Muscle of arm (tissue), 12 donors: Measurements from ENCODE around the gene SSC5D. TPM values are rescaled to one million over a fixed set of nuclear protein-coding genes. Genes with fewer than 3 reads are reported as not detected.
"Not testable (repeated sequence)": the region's sequence is repeated elsewhere in the genome, so short reads cannot be mapped to it uniquely, and the experiment has no call there.

ENCODE experiments used
- DNase-seq: peaks from one replicate; pipeline ENCODE4 v3.0.0-alpha.2; 2013
- polyA plus RNA-seq, 12 donors: library from polyadenylated mRNA; unstranded; fragments of 120-200 nt; gene quantifications; one replicate each; pipeline ENCODE4 v1.2.1, GENCODE V29; 2013; ENCODE audit not compliant: insufficient read length in 12 of 12

Gene SSC5D
- polyA plus RNA-seq, 12 donors = 12.2 to 37.5 (median 19.3) TPM; not detected in 1

DNA sequence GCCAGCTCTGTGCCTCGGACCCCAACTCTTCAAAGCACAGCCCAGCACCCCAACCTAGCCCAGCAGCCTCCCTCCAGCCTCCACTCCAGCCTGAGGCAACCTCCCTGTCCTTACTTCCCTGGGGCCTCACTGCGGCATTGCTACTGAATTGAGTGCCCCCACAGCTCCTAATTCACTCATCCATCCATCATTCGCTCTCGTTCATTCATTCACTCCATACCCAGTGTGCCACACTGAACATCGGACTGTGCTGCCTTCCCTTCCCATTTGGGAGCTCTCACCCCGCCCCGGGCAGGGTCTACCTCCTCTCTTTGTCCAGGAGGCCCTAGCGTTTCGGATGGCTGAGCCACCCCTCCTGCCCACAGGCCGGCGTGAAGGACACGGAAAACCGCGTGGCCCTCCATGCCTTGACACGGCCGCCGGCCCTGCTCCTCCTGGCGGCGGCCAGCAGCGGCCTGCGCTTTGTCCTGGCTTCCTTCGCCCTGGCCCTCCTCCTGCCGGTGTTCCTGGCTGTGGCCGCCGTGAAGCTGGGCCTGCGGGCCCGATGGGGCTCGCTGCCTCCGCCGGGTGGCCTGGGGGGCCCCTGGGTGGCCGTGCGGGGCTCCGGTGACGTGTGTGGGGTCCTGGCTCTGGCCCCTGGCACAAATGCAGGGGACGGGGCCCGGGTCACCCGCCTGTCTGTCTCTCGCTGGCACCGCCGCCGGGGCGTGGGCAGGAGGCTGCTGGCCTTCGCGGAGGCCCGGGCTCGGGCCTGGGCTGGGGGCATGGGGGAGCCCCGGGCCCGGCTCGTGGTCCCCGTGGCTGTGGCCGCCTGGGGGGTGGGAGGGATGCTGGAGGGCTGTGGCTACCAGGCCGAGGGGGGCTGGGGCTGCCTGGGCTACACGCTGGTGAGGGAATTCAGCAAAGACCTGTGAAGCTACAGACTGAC is 1.9 kb upstream of the SSC5D start:
- DNase-seq = no peak

DNA sequence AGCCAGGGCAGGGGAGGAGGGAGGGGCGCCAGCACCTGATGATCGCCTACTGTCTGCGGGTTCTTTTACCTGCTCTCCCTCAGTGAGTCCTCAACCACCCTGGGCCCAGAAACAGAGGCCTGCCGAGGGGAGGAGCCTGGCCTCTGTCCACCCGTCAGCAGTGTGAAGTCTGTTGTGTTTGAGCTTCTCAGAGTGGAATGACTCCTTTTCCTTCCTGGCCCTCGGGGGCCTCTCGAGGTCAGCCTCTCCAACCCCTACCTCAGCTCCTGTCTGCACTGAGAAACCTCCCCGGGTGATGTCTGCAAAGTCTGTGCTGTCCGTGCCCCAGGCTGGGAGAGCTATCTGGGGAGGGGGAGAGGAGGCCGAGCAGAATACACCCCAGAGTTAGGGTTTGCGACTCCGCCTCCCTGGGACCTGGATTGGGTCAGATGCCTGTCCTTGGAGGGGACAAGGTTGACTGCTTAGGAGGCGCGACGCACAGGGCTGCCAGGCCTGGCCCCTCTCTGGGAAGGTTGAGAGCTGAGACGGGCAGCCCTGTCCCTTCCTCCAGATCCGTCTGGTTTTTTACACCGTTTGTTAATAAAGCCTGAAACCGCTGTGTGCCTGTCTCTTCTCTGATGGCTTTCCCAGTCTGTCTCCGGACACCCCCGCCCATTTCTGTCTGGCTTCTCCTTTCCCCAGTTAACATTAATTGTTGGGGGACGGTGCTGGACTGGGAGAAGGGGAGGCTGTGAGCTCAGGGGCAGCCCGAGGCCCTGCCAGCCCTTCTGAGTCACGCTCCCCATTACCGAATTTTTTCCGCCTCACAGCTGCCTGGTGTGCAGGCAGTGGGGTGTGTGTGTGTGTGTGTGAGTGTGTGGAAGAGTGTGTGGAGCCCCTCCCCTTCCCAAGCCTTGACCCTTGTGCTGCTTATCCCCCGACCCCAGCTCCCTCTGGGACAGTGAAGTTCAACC is 989 bp upstream of the SSC5D start:
- DNase-seq = peak; percentile 96

DNA sequence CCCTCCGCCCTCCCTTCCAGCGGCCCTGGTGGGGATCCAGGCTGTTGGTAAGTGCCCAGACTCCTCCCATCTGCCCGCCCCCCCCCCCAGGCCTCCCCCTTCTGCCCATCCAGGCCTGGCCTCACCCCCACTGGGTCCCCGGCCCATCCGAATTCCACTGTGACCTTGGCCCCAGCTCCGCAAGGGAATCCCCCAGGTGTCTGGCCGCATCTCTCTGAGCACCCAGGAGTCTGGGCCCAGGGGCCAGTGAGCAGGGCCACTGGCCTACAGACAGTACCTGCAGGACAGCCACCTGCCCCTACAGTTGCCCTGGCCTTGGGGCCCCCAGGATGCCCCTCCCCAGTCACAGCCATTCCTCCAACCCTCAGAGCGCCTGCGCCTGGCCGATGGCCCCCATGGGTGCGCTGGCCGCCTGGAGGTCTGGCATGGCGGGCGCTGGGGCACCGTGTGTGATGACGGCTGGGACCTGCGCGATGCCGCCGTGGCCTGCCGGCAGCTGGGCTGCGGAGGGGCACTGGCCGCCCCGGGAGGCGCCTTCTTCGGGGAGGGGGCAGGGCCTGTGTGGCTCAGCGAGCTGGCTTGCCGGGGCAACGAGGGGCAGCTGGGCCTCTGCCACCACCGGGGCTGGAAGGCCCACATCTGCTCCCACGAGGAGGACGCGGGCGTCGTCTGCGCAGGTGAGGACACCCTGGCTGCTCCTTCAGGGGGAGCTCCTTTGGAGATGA is 912 bp downstream of the SSC5D start:
- DNase-seq = no peak

DNA sequence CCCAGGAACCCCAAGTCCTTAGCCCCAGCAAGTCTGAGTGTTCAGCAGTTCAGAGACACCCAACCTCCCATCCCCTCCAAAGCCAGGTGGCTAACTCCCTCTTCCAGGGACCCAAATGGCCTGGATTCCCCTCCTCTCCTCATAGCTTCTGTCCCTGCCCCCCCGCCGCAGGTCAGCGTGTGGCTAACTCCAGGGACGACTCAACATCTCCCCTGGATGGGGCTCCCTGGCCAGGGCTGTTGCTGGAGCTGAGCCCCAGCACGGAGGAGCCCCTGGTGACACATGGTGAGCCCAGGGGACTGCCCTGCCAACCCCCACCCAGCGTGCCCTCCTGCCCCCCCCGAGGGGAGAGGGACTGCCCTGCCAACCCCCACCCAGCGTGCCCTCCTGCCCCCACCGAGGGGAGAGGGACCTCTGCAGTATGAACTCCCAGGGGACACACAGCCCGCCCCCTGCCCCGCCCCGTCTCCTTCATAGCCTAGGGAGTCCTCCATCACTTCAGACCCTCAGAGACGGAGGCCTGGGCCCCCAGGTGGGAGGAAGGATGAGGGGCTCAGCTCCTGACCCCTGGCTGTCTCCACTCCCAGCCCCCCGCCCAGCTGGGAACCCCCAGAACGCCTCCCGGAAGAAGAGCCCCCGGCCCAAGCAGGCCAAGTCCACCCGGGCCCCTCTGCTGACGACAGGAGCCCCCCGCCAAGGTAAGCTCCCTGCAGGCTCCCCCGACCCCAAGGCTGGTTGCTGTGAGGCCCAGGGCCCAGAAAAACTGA is 1.7 kb downstream of the SSC5D start:
- DNase-seq = no peak

DNA sequence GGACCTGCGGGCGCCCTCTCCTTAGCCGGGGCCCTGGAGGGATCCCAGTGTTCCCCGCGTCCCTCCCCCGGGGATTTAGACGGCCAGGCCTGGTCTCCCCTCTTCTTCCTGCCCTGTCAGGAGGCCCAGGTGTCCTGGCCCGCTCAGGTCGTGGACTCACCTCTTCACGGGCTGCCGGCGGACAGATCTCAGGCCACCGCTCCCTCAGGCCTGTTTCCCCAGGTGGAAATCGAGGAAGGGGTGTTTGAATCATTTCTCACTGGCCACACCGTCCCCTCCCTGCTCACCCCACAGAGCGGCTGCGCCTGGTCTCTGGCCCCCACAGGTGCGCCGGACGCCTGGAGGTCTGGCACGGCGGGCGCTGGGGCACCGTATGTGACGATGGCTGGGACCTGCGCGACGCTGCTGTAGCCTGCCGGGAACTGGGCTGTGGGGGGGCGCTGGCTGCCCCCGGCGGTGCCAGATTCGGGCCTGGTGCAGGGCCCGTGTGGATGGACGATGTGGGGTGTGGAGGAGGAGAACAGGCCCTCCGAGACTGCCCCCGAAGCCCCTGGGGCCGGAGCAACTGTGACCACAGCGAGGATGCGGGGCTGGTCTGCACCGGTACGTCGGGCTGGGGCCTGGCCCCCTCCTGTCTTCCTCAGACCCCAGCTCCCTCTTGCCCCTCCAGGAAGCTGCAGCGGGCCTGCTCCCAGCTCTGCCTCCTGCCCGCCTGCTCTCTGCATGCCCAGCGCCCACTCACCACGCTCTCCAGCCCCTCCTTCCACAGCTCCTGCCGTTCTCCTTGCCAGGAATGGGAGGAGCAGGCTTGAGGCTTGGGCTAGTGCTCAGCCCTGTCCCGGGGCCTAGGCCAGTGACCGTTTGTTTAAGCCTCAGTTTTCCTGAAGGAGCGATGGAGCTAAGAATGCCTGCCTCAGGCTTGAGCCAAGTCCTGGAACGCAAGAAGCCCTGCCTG is 2.5 kb downstream of the SSC5D start:
- DNase-seq = no peak

DNA sequence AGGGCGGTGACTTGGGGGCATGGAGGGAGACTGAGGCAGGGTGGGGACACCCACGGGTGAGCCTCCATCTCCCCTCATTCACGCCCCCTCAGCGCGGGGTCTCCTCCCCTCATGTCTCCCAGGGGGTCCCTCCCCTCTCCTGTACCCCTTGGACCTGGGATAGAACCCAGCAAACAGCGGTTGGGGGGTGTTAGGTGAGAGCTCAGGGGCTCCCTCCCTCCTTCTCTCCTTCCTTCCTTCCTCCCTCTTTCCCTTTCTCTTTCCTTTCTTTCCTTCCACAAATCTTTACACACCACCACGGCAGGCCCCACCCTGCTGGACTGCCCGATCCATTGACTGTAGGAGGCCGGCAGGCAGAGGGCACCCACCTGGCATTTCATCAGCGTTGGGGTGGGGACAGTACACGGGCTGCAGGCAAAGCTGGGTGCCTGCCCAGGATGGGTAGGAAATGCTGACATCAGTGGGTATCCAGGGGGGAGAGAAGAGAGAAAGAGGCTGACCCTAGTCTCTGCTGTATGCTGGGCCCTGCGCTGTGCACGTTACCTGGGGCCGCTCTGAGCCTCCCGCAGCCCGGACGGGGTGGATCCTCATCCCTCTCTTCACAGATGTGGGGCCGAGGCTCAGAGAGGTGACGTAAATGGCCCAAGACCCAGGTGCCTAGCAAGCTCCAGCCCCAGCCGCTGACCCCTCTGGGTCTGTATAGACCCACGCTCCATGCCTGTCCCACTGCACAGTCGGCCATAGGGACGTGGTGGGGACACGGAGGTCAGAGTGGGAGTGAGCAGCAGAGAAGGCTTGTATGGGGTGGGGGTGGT is 3.5 kb downstream of the SSC5D start:
- DNase-seq = no peak

DNA sequence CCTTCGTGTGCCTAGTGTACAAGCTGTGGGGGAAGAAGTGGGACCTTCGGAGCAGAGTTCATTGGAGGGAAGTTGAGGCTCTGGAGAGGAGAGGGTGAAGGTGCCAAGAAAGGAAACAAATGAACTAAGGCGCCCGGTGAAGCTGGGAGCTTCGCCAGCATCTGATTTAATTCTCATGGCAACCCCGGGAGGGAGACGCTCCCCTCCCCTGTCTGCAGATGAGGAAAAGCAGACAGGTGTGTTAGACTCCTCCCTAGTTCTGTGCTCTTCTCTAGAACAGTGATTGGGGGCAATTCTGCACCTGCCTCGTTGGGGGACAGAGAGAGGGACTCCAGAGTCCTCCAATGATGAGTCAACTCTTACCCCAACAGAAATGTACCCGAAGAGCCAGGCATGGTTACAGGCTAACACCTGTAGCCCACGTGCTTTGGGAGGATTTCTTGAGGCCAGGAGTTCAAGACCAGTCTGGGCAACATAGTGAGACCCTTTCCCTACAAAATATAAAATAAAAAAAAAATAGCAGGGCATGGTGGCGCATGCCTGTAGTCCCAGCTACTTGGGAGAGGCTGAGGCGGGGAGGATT is 4.2 kb downstream of the SSC5D start:
- no peak for DNase-seq

DNA sequence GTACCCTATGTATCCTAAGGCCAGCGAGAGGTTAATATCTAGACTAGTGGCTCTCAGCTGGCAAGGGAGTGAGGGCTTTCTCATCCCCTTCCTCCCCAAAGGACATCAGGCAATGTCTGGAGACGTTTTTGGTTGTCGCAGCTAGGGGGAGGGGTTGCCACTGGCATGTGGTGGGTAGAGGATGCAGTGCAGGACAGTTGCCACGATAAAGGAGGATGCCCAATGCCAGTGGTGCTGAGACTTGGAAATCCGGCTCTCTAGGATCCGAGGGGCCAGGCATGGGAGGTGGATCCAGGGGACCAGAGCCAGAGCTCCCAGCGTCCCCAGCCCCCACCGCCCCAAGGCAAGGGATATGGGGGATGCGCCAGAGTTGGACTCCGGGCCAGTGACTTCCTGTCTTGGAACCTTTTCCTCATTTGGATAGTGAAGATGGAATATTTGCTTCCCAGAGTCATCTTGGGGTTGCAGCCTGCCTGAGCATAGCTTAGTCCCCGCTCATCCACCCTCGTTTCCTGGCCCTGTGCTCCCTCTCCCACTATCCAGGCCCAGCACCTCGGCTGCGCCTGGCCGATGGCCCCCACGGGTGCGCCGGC is 4.9 kb downstream of the SSC5D start:
- peak; percentile 89 for DNase-seq

DNA sequence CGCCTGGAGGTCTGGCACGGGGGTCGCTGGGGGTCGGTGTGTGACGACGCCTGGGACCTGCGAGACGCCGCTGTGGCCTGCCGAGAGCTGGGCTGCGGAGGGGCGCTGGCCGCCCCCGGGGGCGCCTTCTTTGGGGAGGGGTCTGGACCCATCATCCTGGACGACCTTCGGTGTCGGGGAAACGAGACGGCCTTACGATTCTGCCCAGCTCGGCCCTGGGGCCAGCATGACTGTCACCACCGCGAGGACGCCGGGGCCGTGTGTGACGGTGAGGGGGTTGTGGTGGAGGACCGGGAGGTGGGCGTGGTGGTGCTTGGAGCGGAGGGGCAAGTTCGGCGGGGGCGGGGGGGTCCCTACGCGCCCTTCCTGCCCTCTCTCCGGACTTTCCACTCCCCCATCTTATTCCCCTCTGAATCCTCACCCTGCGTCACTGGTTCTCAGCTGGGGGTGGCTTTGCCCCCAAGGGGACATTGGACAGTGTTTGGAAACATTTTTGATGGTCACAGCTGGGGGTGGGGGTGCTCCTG is 5.5 kb downstream of the SSC5D start:
- DNase-seq = no peak

DNA sequence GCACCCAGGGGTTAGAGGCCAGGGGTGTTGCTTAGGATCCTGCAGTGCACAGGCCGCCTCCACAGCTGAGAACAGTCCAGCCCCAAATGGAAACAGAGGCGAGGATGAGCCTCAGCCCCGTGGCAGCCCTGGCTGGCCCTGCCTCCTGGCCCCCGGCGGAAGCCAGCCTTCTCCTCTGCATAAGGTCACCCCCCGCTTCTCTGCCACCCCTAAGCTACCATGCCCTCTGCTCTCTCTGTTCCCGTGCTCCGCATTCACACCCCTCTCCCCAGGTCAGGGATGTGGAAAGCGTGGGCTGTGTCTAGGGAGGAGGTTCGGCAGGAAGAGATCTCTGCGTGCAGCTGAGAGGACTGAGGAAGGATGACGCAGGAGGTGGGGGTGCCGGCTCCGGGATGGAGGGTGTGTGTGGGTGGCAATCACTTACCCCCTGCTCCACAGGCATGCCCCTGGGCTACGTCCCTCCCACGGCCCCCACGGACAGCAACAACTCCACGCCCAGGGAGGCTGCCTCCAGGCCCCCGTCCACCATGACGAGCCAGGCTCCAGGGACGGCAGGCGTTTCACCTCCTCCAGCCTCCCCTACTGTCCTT is 6.0 kb downstream of the SSC5D start:
- DNase-seq = no peak

DNA sequence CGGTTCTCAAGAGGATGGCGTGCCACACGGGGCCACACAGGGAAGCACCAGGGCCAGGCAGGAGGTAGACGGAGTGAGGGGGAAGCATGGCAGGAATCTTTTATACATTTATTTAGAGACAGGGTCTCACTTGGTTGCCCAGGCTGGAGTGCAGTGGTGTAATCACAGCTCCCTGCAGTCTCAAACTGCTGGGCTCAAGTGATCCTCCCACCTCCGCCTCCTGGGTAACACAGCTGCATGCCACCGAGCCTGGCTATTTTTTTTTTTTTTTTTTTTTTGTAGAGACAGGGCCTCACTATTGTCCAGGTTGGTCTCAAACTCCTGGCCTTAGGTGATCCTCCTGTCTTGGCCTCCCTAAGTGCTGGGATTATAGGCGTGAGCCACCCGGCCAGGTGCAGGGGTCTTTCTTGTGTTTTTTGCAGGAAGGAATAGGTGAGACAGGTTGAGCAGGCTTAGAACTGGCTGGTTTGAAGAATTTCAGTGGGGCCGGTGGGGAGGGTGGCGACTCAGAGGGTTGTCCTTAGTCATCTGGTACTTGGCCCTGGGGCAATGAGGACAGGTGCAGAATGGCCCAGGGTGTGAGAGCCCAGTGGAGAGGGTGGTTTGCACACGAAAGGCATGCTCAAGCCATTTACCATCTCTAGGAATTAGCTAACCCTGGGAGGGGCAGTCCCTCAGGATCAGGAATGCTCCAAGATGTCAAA is 7.6 kb downstream of the SSC5D start:
- no peak for DNase-seq

DNA sequence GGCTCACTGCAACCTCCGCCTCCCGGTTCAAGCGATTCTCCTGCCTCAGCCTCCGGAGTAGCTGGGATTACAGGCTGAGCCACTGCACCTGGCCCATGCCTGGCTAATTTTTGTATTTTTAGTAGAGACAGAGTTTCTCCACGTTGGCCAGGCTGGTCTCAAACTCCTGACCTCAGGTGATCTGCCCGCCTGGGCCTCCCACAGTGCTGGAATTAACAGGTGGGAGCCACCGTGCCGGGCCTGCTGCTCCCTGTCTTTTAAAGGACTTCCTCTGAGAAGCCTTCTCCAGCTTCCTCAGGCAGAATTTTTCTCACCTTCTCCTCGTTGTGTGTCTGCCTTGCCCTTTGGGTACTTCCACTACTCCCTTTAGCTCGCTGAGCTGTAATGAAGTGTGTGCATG is 8.6 kb downstream of the SSC5D start:
- not testable (repeated sequence) for DNase-seq

DNA sequence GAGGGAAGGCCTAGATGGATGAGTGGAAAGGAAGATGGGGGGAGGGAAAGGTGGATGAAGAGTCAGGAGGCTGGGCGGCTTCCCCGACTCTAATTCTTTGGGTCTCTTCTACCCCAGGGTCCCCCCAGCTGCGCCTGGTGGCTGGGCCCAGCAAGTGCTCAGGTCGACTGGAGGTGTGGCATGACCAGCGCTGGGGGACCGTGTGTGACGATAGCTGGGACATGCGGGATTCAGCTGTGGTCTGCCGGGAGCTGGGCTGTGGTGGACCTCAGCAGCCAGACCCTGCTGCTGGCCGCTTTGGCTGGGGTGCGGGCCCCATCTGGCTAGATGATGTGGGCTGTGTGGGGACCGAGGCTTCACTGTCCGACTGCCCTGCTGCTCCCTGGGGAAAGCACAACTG is 9.5 kb downstream of the SSC5D start:
- no peak for DNase-seq

DNA sequence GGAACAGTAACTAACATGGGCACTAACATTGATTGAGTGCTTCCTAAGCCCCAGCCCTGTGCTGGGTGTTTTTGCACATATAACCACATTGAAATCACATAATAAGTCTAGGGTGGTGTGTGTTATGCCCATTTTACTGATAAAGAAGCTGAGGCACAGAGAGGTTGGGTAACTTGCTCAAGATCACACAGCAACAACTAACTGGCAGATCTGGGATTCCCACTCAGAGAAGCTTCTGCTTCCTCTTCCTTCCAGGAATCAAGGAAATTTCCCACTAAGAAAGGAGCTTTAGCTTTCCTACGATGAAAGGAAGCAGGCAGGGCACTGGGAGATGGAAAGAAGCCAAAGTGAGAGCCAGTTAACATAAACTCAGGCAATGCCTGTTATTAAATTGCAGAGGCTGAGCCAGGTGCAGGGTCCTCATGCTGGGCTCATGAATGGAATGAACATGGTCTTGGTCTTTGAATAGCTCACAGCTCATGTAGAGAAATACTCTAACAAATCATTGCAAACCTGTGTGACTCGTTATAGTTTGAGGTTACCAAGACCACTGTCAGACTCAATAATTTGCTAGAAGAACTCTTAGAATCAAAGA is 10.1 kb downstream of the SSC5D start:
- DNase-seq = no peak

DNA sequence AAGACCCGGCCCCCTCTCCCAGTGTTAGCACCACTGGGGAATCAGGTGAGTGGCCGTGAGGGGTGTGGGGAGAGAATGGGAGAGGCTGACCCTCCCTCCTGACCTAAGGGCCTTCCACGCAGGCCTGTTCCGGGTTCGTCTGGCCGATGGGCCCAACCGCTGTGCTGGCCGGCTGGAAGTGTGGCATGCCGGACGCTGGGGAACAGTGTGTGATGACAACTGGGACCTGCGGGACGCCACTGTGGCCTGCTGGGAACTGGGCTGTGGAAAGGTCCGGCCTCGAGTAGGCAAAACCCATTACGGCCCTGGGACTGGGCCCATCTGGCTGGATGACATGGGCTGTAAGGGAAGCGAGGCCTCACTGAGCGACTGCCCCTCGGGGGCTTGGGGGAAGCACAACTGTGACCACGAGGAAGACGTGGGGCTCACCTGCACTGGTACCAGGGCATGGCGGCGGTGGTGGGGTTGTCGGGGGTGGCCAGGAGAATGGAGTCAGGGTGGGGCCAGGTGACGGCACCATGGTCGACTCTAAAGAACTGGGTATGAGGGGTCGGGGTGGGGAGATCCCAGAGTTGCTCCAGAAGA is 12.2 kb downstream of the SSC5D start:
- DNase-seq = no peak
